Right atrium auricular region (tissue), 2 donors: Measurements from ENCODE around the gene UBE2Z. TPM values are rescaled to one million over a fixed set of nuclear protein-coding genes. Genes with fewer than 3 reads are reported as not detected.
A peak's percentile ranks its signal among the peaks of the same experiment; 100 is the strongest.

ENCODE experiments used
- DNase-seq: peaks from one replicate; pipeline ENCODE4 v3.0.0-alpha.2; 2019; ENCODE audit warnings: low spot score
- H3K27ac ChIP-seq, 2 donors: fragments of 200-600 bp; sonication (generic); 1 replicate in 1 of 2; 2 replicates in 1 of 2; pipeline ENCODE4 v1.5.1; 2016 to 2019
- H3K27me3 ChIP-seq, 2 donors: fragments of 200-600 bp; sonication (generic); one replicate each; pipeline versions ENCODE4 v1.5.1 to v1.6.0; 2017 to 2019
- H3K36me3 ChIP-seq: fragments of 200-600 bp; sonication (generic); one replicate; pipeline ENCODE4 v1.5.1; 2016
- H3K4me1 ChIP-seq, 2 donors: fragments of 200-600 bp; sonication (generic); one replicate each; pipeline versions ENCODE4 v1.5.1 to v1.6.0; 2017 to 2019
- H3K4me3 ChIP-seq, 2 donors: fragments of 200-600 bp; sonication (generic); 1 replicate in 1 of 2; 2 replicates in 1 of 2; pipeline ENCODE4 v1.5.1; 2017 to 2019; ENCODE audit warnings: mild to moderate bottlenecking in 1 of 2, moderate library complexity in 1 of 2
- H3K9me3 ChIP-seq, 2 donors: fragments of 200-600 bp; sonication (generic); one replicate each; pipeline ENCODE4 v1.5.1; 2019
- CTCF ChIP-seq, 2 donors: fragments of 200-600 bp; sonication (generic); IDR thresholded peaks; one replicate each; pipeline ENCODE4 v1.5.1; 2019; ENCODE audit warnings: antibody characterized with exemption in 2 of 2
- total RNA-seq, 2 donors: library from RNA; depleted of rRNA; stranded (reverse); fragments of >200 nt; gene quantifications; one replicate each; pipeline ENCODE4 v1.1.0, GENCODE V29; 2016

Gene UBE2Z
- total RNA-seq, 2 donors from 2014 or later: 42.7 to 51.8 TPM

DNA sequence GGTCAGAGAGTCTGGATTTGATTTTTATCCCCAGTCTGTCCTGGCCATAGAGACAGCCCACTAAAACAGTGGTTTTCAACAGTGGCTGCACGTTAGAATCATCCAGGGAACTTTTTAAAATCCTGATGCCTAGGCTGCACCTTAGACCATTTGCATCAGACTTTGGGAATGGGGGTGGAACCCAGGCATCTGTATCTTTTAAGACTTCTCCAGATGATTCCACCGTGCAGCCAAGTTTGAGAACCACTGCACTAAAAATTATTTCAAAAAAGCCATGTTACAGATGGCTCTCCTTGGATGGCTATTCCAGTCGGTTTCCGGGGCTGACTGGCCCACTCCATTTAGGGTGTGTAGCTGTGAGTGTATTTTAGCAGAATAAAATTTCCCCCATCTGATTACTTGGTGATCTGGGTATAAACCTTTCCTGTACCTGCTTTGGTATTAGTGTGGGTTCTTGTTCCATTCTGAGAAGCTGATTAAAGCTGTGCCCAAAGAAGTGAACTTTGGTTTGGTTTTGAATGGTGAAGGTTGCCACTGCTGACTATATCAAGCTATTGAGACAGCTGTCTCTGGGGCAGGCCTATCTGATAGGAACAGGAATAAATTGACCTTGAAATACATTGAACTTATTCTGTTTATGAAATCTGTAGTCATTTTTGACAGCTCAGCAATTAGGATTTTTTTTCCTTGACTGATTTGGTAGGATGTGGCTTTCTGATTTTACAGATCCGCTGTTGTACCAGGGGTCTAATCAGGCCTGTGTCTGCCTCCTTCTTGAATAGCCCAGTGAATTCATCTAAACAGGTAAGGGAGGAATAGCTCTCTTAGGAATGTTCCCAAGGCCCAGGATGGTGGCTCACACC, 14.3 kb upstream of the UBE2Z start:
- H3K4me3 ChIP-seq: peak overlapping the region; percentile 73 to 79
- H3K9me3 ChIP-seq: no peaks in the 10 kb centered on the region
- peak overlapping the region; percentile 85 to 86 for H3K27ac ChIP-seq
- peaks cover 29% of the 10 kb centered on the region for H3K36me3 ChIP-seq
- no peaks in the 10 kb centered on the region for H3K27me3 ChIP-seq
- peaks cover 0 to 24% of the 10 kb centered on the region in 2 donors for H3K4me1 ChIP-seq
- DNase-seq: no peak
- no peak for TF ChIP-seq CTCF (IDR thresholded peaks at IDR 0.05)

GRCh38 chr17:48894886-48895285, 13.3 kb upstream of the UBE2Z start:
- peaks cover 29% of the 10 kb centered on the region for H3K36me3 ChIP-seq
- H3K4me1 ChIP-seq: peaks cover 0 to 24% of the 10 kb centered on the region in 2 donors
- H3K27me3 ChIP-seq: no peaks in the 10 kb centered on the region
- H3K9me3 ChIP-seq: no peaks in the 10 kb centered on the region
- H3K4me3 ChIP-seq: no peak overlapping the region
- H3K27ac ChIP-seq: no peak overlapping the region
- DNase-seq: no peak
- no peak for TF ChIP-seq CTCF (IDR thresholded peaks at IDR 0.05)

GRCh38 chr17:48901241-48901640, 7.0 kb upstream of the UBE2Z start:
- TF ChIP-seq CTCF (IDR thresholded peaks at IDR 0.05): no peak
- H3K4me3 ChIP-seq: no peak overlapping the region

GRCh38 chr17:48903401-48903800, 4.8 kb upstream of the UBE2Z start:
- H3K4me3 ChIP-seq: no peak overlapping the region
- no peak for TF ChIP-seq CTCF (IDR thresholded peaks at IDR 0.05)
- peaks cover 0 to 6% of the 10 kb centered on the region in 2 donors for H3K4me1 ChIP-seq
- H3K27ac ChIP-seq: no peak overlapping the region
- no peaks in the 10 kb centered on the region for H3K27me3 ChIP-seq
- no peaks in the 10 kb centered on the region for H3K9me3 ChIP-seq
- no peaks in the 10 kb centered on the region for H3K36me3 ChIP-seq
- no peak for DNase-seq

More at GRCh38 chr17:48901241-48901640, 7.0 kb upstream of the UBE2Z start:
- H3K4me1 ChIP-seq: no peaks in the 10 kb centered on the region
- peaks cover 14% of the 10 kb centered on the region for H3K36me3 ChIP-seq
- no peaks in the 10 kb centered on the region for H3K9me3 ChIP-seq
- DNase-seq: no peak
- no peaks in the 10 kb centered on the region for H3K27me3 ChIP-seq
- H3K27ac ChIP-seq: no peak overlapping the region

DNA sequence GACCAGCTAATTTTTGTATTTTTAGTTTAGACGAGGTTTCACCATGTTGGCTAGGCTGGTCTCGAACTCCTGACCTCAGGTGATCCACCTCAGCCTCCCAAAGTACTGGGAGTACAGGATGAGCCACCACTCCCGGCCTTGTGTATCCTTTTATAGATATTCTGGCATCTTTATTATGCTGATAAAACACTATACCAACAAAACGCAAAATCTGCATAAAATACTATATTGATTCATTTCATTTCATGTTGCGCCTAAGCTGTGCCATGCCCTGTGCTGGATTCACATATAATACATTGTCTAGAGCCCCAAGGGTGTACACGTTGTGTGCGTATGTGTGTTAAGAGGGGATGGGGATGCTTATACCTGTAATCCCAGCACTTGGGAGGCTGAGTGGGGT, 3.8 kb upstream of the UBE2Z start:
- no peaks in the 10 kb centered on the region for H3K27me3 ChIP-seq
- H3K4me3 ChIP-seq: no peak overlapping the region
- H3K4me1 ChIP-seq: peaks cover 0 to 11% of the 10 kb centered on the region in 2 donors
- TF ChIP-seq CTCF (IDR thresholded peaks at IDR 0.05): no peak
- no peak for DNase-seq
- no peaks in the 10 kb centered on the region for H3K9me3 ChIP-seq
- H3K27ac ChIP-seq: no peak overlapping the region
- H3K36me3 ChIP-seq: no peaks in the 10 kb centered on the region
